Astrocyte (in vitro differentiated cells and primary cell): ENCODE data around the gene CST3.

ENCODE experiments used
- CTCF ChIP-seq: IDR thresholded peaks from 2 replicates; pipeline ENCODE4 v1.5.1; 2011; ENCODE audit warnings: low read depth, mild to moderate bottlenecking, inconsistent platforms, low read length, moderate library complexity; ENCODE audit not compliant: insufficient read depth
- EZH2 ChIP-seq: IDR thresholded peaks from 2 replicates; pipeline ENCODE4 v1.6.1; 2012; ENCODE audit warnings: mild to moderate bottlenecking, low read length, inconsistent platforms; ENCODE audit not compliant: insufficient read depth

- TF ChIP-seq CTCF (no peak), EZH2 (no peak)
Measured at GRCh38 chr20:23587631-23588030, 50.1 kb downstream of the CST3 start.
